Spleen (tissue), 11 donors: ENCODE measurements around the gene FOXE1. TPM values are rescaled to one million over a fixed set of nuclear protein-coding genes. Genes with fewer than 3 reads are reported as not detected.

ENCODE experiments used
- DNase-seq: peaks from one replicate; pipeline ENCODE4 v3.0.0-alpha.2; 2020
- H3K27ac ChIP-seq, 8 donors: fragments of 200-600 bp; sonication (generic) in 7 of 8; 1 replicate in 4 of 8; 2 replicates in 4 of 8; pipeline versions ENCODE4 v1.5.0 to v1.8.0; 2016 to 2021; ENCODE audit warnings: inconsistent platforms in 4 of 8, mild to moderate bottlenecking in 4 of 8, moderate library complexity in 1 of 8
- H3K27me3 ChIP-seq, 7 donors: fragments of 200-600 bp; sonication (generic) in 6 of 7; replicated peaks in 1 of 7; 1 replicate in 4 of 7; 2 replicates in 3 of 7; pipeline versions ENCODE4 v1.5.0 to v1.8.0; 2016 to 2021; ENCODE audit warnings: inconsistent platforms in 3 of 7, mild to moderate bottlenecking in 1 of 7
- H3K36me3 ChIP-seq, 6 donors: fragments of 200-600 bp; sonication (generic) in 5 of 6; 1 replicate in 4 of 6; 2 replicates in 2 of 6; pipeline versions ENCODE4 v1.5.0 to v1.8.0; 2016 to 2021; ENCODE audit warnings: inconsistent platforms in 2 of 6
- H3K4me1 ChIP-seq, 6 donors: fragments of 200-600 bp; sonication (generic) in 5 of 6; 1 replicate in 3 of 6; 2 replicates in 3 of 6; pipeline versions ENCODE4 v1.5.0 to v1.8.0; 2016 to 2021; ENCODE audit warnings: inconsistent platforms in 3 of 6
- H3K4me3 ChIP-seq, 8 donors: fragments of 200-600 bp; sonication (generic) in 7 of 8; 1 replicate in 4 of 8; 2 replicates in 4 of 8; pipeline versions ENCODE4 v1.5.0 to v1.8.0; 2016 to 2021; ENCODE audit warnings: inconsistent platforms in 4 of 8, mild to moderate bottlenecking in 4 of 8, moderate library complexity in 2 of 8
- H3K9me3 ChIP-seq, 8 donors: fragments of 200-600 bp; sonication (generic) in 7 of 8; 1 replicate in 4 of 8; 2 replicates in 4 of 8; pipeline versions ENCODE4 v1.5.0 to v1.8.0; 2016 to 2021; ENCODE audit warnings: inconsistent platforms in 4 of 8
- POLR2A ChIP-seq, 3 donors: fragments of 450-650 bp; IDR thresholded peaks; one replicate each; pipeline ENCODE4 v1.5.1; 2017; ENCODE audit warnings: antibody characterized with exemption in 3 of 3, mild to moderate bottlenecking in 1 of 3
- POLR2AphosphoS5 ChIP-seq, 3 donors: sonication (generic); formaldehyde crosslinking; IDR thresholded peaks; one replicate each; pipeline ENCODE4 v1.5.1; 2017; ENCODE audit warnings: antibody characterized with exemption in 3 of 3
- WGBS, 5 donors: extraction: QIAGEN DNeasy Blood & Tissue Kit in 3 of 5; methylation state at CpG; one replicate each; pipeline versions ENCODE4 v1.1.5 to v1.1.7; 2013 to 2018; 5-methylcytosine and 5-hydroxymethylcytosine counted together
- intact Hi-C: fragments of 100-400 bp; cut with DNase I; formaldehyde crosslinking; loops from one replicate; pipeline ENCODE4 v1.15.0; 2023; ENCODE audit warnings: low total_unique reads
- polyA plus RNA-seq, 3 donors: library from polyadenylated mRNA; stranded (reverse); fragments of 200-250 nt; gene quantifications; one replicate each; pipeline ENCODE4 v1.2.1, GENCODE V29; 2013
- total RNA-seq, 7 donors: library from RNA; depleted of rRNA in 3 of 7; stranded (reverse); fragments of >200 nt in 3 of 7; fragmentation: NEBNext Ultra II Directional in 4 of 7; extraction: Animal tissue kit (Norgen Biotek cat#: 25700) in 4 of 7; gene quantifications; one replicate each; pipeline versions ENCODE4 v1.1.0 to v1.2.1, GENCODE V29; 2016 to 2021
- TF ChIP-seq, protein P1 (sequence below), 11 experiments: fragments of 200-600 bp in 7 of 11; fragments of 450-650 bp in 4 of 11; sonication (generic) in 4 of 11; IDR thresholded peaks in 8 of 11; conservative IDR thresholded peaks in 3 of 11; 1 replicate in 7 of 11; 2 replicates in 4 of 11; pipeline versions ENCODE4 v1.4.0 to v1.8.0; 2016 to 2021; ENCODE audit warnings: antibody characterized with exemption in 11 of 11, inconsistent platforms in 4 of 11, mild to moderate bottlenecking in 1 of 11
- donor health status: healthy with polysubstance abuse.
- donor health status: DM: no; HTN: no; CAD: no; lungs with moderate emphysema.
- donor health status: DM: no; HTN: no; CAD: no.
- donor health status: Bipolar disorder and iron deficiency.
- donor health status: healthy.
- donor health status: DM: no; HTN: no; CAD: no.
- donor health status: DM: yes; HTN: yes; CAD: no.

The FOXE1 gene
- total and polyA plus RNA-seq, 10 donors, result 0.02 to 0.04 (median 0.03) TPM; not detected in 7

- intact Hi-C loops, result no loop called here
- Histone ChIP-seq H3K9me3 (no peaks in the 10 kb centered on the region), H3K4me3 (no peak overlapping the region), H3K27me3 (peaks cover 0 to 4% (median 0%) of the 10 kb centered on the region in 7 donors), H3K36me3 (no peaks in the 10 kb centered on the region), H3K4me1 (peaks cover 0 to 5% (median 0%) of the 10 kb centered on the region in 6 donors), H3K27ac (no peak overlapping the region)
- TF ChIP-seq POLR2A (IDR thresholded peaks at IDR 0.05), result no peak
- no peak for TF ChIP-seq POLR2AphosphoS5 (IDR thresholded peaks at IDR 0.05)
- TF ChIP-seq, protein P1, sequence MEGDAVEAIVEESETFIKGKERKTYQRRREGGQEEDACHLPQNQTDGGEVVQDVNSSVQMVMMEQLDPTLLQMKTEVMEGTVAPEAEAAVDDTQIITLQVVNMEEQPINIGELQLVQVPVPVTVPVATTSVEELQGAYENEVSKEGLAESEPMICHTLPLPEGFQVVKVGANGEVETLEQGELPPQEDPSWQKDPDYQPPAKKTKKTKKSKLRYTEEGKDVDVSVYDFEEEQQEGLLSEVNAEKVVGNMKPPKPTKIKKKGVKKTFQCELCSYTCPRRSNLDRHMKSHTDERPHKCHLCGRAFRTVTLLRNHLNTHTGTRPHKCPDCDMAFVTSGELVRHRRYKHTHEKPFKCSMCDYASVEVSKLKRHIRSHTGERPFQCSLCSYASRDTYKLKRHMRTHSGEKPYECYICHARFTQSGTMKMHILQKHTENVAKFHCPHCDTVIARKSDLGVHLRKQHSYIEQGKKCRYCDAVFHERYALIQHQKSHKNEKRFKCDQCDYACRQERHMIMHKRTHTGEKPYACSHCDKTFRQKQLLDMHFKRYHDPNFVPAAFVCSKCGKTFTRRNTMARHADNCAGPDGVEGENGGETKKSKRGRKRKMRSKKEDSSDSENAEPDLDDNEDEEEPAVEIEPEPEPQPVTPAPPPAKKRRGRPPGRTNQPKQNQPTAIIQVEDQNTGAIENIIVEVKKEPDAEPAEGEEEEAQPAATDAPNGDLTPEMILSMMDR (IDR thresholded peaks at IDR 0.05 in 8 of 11, conservative IDR thresholded peaks at IDR 0.05 in 3 of 11), result no peak
- 78 to 86% (median 85%) methylated on average over 6 of the region's 6 CpGs for WGBS, 5 donors
- no peak for DNase-seq
These were observed 21.6 kb downstream of the FOXE1 start for GRCh38 chr9:97874624-97875023.

DNA sequence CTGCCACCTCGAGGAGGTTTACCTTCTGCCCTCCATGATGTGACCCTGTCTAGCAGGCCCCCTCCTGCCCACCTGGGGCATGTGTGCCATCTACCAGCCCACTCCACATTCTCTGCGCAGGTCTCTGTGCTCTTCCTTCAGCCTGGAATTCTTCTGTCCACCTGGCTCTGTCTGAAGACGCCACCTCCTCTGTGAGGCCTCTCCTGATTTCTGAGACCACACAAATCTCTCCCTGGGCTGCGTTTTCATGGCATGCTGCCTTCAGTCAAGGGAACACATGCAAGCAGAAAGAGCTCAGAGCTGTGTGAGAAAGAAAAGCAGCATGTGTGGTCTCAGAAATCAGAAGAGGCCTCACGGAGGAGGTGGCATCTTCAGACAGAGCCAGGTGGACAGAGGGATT lies 22.1 kb downstream of the FOXE1 start:
- intact Hi-C loops, result no loop called here
- H3K9me3 ChIP-seq, result no peaks in the 10 kb centered on the region
- 81 to 94% (median 90%) methylated on average over 5 of the region's 5 CpGs for WGBS, 5 donors

DNA sequence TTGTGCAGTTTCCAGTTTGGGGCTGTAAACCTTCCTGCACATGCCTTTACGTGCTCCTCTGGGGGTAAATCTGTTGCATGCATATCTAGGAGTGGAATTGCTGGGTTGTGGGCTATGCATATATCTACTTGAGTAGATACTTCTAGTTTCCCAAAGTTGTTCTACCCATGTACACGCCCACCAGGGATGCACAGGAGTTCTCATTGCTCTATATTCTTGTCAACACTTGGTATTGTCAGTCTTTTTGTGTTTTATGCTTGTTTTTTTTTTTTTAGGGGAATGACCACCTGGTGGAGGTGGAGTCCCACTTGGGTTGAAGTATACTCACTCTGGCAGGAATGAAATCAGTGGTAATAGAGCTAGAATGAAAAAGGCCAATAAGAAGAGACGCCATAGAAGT lies 23.0 kb downstream of the FOXE1 start:
- WGBS, 5 donors, result 82 to 90% (median 88%) methylated on average over 3 of the region's 3 CpGs
- intact Hi-C loops, result no loop called here
- Histone ChIP-seq H3K4me1 (peaks cover 0 to 5% (median 0%) of the 10 kb centered on the region in 6 donors), H3K27ac (no peak overlapping the region), H3K4me3 (no peak overlapping the region), H3K36me3 (no peaks in the 10 kb centered on the region), H3K27me3 (no peaks in the 10 kb centered on the region), H3K9me3 (no peaks in the 10 kb centered on the region)
- DNase-seq, result no peak
- TF ChIP-seq, protein P1 (IDR thresholded peaks at IDR 0.05 in 8 of 11, conservative IDR thresholded peaks at IDR 0.05 in 3 of 11), result no peak
- TF ChIP-seq POLR2AphosphoS5 (IDR thresholded peaks at IDR 0.05) (no peak), POLR2A (IDR thresholded peaks at IDR 0.05) (no peak)

More for the DNA sequence above, 22.1 kb downstream of the FOXE1 start:
- Histone ChIP-seq H3K4me3 (no peak overlapping the region), H3K4me1 (peaks cover 0 to 5% (median 0%) of the 10 kb centered on the region in 6 donors), H3K27me3 (peaks cover 0 to 3% (median 0%) of the 10 kb centered on the region in 7 donors), H3K27ac (no peak overlapping the region), H3K36me3 (no peaks in the 10 kb centered on the region)
- no peak for TF ChIP-seq POLR2AphosphoS5 (IDR thresholded peaks at IDR 0.05)
- DNase-seq, result no peak

GRCh38 chr9:97880336-97880735 lies 27.3 kb downstream of the FOXE1 start:
- intact Hi-C loops, result no loop called here
- no peak for DNase-seq
- H3K36me3 ChIP-seq, result no peaks in the 10 kb centered on the region
- WGBS, 5 donors, result 76 to 85% (median 80%) methylated on average over 4 of the region's 4 CpGs
- H3K4me1 ChIP-seq, result peaks cover 0 to 5% (median 0%) of the 10 kb centered on the region in 6 donors
- TF ChIP-seq, protein P1 (IDR thresholded peaks at IDR 0.05 in 8 of 11, conservative IDR thresholded peaks at IDR 0.05 in 3 of 11), result no peak
- no peak for TF ChIP-seq POLR2AphosphoS5 (IDR thresholded peaks at IDR 0.05)
- no peak overlapping the region for H3K4me3 ChIP-seq
- H3K9me3 ChIP-seq, result no peaks in the 10 kb centered on the region
- no peak overlapping the region for H3K27ac ChIP-seq
- H3K27me3 ChIP-seq, result no peaks in the 10 kb centered on the region
